ENCODE measurements around the gene ATP6V0B.

The ATP6V0B gene

DNA sequence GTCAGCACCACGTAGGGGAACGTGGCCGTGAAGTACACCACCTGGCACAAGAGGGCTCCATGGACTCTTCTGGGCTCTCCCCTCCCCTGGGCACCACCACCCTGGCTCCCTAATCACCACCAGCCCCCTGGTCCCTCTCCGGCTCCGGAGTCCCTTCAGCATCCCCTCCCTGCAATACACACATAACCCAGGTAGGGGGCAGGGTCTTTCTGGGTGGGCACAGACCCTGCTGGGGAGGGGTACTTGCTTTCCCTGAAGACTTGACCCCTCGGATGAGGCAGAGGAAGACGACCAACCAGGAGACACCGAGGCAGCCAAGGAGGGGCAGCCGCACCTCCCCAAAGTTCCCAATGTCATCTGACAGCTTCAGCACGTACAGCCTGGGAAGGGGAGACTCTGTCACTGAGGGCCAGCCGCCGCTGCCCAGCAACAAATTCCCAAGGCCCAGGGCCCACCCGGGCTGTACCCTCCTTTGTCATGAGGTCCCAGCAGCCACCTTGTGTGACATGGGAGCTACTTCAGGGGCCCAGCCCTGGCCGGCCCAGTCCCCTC is 27.9 kb downstream of the ATP6V0B start:
- DNase-seq (ENCODE audit: low spot score) = no peak

DNA sequence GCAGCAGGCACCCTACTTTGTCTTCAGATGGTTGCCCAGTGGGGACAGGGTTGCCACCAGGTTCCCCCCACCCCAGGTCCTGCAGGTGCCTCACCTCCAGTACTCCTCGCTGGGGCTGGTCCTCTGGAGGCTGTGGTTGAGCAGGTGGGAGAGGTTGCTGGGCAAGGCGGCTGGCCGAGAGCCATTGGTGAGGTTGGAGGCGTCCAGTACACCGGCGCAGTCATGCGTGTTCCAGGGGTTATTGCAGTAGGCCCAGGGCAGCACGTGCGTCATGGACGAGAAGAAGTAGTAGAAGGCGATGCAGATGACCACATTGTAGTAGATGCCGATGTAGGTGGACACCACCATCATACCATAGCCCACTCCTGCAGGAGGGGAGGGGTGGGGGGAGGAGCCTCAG is 33.5 kb downstream of the ATP6V0B start:
- no peak for DNase-seq (ENCODE audit: low spot score)

DNA sequence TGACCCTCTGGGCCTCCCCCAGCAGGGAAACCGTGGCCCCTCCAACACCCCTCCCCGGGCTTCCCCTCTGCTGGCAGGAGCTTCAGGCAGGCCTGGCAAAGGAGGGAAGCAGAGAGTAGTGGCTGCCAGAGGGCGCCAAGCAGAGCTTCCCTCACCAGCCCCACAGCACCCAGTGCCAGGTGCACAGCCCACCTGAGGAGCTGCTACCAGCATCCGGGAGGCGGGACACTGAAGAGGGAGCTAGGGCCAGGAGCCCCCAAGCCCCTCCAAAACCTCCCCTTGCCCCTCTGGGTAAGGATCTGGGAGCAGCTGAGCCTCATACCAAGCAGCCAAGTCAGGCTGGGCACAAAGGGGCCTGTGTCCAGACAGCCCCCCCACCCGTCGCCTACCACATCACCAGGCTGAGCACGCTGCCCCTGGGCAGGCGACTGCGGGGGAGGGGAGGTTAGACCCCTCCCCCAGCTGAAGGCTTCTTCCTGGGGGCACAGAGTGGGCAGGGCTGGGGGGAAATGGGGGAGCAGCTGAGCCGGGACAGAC is 36.2 kb downstream of the ATP6V0B start:
- no peak for DNase-seq (ENCODE audit: low spot score)

DNA sequence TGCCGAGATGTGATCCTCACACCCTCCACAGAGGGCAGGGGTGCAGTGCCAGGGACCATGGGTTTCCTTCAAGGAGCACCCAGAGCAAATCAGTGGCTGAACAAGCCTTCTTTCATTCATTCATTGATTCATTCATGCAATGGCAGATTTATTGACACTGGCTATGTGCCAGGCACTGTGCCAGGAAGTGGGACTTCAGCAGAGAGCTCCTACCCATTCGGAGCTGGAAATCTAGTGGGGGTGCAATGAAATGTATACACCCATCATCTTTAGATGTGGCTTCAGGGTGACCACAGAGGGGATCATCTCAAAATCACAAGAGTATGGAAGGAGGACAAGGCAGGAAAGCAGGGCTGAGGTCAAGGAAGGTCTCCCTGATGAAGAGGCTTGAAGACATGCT is 37.6 kb downstream of the ATP6V0B start:
- no peak for DNase-seq (ENCODE audit: low spot score)

DNA sequence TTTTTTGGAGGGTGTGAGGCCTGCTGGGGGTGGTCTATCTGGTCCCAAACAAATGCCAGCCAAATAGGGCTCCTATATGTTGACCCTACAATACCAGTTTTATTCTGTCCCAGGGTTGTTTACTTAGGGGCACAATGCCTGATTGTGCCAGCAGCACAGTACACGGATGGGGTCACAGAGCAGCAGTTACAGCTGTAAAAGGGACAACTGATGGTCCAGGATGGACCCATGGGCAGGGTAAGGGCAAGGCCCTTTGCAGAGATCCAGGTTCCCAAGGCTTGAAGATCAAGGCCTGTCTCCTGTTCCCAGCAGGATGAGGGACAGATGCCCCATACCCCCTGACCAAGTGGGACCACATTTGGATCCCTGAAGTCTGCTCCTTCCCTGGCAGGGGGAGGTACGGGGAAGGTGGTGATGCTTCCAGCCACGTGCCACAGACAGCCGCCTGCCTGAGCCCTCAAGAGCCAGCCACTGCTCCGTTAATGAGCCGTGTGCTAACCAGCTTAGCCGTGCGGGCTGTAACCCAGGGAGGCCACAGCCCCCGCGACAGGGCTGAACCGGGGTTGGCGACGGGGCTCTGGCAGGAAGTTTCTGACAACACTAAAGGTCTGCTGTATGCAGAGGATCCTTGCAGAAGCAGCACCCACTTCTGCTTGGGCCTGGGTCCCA is 38.3 kb downstream of the ATP6V0B start:
- no peak for DNase-seq (ENCODE audit: low spot score)

DNA sequence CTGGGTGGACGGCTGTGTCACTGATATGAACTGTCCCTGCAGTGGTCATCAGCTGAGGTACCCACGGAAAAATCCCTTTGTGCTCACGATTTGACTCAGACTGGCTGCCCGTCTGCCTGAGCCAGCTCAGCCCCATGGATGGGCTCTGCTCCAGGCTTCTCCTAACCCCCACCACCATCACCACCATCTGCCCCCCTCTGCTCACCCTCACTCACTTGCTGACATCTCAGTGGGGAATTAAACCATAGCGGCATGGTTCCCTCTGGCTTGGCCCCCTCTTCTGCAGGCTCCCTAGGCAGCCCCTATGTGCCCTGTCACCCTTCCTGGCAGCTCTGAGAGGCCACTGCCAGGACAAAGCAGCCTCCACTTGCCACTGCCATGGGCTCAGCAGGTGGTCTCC is 39.2 kb downstream of the ATP6V0B start:
- DNase-seq (ENCODE audit: low spot score) = no peak

DNA sequence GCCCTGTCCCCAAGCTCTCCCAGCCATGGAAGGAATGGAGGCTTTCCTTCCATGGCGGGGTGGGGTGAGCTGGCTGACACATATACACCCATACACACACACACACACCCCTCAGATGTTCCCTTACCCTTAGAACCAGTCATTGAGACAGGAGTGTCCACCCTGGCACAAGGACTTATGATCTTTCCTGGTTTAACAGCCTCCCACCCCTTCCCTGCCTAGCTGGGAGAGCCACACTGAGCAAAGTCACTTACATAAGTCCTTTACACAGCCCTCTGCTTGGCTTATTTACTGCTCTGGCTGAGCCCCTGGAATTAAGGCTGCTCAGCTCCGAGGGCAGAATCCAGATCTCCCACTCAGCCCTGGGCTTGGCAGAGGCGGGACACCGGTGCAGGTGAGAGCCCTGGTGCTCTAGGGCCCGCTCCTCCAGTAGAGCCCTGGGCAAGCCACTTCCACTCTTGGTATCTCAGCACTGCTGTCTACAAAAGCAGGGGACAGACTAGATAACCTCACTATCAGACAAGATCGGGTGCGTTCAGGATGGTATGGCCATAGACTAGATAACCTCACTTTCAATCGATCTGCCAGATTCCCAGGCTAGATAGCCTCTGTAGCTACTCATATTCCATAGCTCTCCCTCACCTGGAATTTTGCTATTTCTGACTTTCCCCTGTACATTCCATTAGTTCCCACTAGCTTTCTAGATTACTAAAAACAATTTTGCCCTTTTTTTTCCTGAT is 39.8 kb downstream of the ATP6V0B start:
- no peak for DNase-seq (ENCODE audit: low spot score)

DNA sequence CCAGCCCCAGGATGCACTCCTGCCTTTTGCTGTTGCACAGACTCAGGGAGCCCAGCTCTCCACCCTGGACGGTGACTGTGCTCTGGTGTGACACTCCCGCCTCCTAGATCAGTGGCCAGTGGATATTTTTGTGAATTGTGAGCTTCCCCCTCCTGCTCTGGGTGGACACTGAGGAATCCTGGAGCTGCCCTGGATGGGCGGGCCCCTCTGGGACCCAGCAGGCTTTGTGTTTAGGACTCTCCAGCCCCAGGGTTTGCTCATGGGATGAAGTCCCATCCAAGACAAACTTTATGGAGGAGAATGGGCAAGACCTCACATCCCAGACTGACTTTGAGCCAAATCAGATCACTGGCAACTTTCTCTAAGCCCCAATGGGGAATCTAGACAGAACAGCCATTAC is 40.4 kb downstream of the ATP6V0B start:
- DNase-seq (ENCODE audit: low spot score) = no peak

DNA sequence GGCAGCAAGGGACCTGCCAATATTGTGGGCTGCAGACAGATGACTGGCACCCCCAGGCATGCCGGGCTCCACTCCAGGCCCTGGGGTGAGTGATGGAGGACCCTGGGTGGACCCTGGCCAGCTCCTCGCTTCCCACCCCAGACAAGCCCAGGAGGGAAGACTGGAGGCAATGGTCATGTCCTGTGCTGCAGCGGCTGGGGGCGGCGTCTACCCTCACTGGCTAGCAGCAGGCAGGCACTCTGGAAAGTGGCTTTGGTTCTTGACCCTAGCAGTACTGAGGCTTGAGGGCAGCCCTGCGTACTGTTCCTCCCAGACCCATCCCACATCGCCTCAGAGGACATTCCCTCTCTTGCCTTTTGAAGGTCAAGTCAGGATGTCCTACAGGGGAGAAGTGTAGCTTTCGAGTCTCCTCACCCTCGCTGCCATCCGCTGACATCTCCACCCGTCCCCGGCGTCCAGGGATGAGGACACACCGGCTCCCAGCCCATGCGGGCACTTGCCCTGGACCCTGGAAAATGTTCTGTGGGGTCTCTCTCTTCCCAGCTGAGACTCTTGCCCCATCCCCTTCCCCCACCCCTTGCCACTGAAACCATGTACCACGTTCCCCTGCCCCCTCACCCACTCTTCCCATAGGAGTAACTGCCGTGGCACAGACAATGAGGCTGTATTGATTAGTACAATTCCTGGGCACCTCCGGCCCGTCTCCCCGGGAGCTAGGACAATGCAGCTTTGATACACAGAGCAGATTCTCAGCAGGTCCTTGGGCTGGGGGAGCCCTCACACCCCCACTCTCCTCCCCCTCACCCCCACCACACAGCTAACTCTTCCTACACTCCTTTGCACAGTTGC is 41.5 kb downstream of the ATP6V0B start:
- no peak for DNase-seq (ENCODE audit: low spot score)

DNA sequence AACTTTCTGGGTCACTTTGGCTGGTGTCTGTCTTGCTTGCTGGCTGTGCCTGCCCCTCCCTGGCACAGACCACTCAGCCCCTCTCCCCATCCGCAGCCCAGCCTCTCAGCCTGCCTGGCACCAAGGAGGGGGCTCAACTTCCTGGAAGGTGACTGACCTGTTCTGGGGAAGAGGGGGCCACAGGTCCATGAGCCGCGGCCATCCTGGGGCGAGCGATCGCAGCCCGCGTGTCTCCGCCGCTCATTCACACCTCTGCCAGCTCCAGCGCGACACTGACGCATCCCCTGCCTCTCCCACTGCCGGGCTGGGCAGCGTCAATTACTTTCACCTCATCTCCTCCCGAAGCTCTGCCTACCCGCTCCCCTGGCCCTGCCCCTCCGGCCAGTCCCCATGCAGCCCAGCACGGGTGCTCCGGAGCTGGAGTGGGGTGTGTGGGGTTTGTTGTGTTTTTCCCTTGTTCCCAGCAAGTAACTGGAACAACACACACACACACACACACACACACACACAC is 42.2 kb downstream of the ATP6V0B start:
- DNase-seq (ENCODE audit: low spot score) = no peak

DNA sequence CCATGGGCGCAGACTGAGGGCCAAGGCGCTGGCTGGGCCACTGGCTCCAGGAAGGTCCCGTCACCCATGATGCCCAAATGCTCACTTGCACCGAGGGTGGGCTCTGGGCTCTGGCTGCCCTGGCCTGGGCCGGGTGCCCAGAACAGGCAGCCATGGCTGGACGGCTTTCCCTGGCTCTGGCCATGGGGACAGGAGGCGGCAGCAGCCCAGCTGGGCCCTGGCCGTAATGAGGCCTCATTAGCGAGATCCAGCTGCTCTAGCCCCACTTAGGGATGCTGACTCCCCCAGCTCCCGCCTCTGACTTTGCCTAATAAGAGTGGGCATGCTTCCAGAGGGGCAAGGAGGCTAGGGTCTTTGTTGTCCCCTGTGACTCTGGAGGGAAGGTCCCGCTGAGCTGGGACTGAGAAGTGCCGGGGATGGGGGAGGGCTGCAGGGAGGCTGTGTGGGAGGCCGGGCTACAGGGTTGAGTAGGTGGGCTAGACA is 44.7 kb downstream of the ATP6V0B start:
- DNase-seq (ENCODE audit: low spot score) = no peak

DNA sequence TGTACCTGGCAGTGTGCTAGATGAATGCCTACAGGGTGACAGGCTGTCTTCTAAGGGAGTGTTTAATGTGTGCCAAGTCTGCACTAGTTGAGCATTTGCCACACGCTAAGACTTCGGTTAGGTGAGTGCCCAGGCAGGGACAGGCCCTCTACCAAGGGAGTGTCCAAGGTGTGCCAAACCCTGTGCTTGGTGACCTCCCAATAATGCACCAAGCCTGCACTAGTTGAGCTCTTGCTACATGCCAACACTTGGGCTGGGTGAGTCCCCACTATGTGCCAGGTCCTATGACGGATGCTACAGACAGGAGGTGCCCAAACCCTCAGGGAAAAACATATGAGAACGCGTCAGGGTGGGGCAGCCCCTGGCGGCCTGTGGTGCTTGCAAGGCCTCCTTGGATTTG is 45.7 kb downstream of the ATP6V0B start:
- no peak for DNase-seq (ENCODE audit: low spot score)

DNA sequence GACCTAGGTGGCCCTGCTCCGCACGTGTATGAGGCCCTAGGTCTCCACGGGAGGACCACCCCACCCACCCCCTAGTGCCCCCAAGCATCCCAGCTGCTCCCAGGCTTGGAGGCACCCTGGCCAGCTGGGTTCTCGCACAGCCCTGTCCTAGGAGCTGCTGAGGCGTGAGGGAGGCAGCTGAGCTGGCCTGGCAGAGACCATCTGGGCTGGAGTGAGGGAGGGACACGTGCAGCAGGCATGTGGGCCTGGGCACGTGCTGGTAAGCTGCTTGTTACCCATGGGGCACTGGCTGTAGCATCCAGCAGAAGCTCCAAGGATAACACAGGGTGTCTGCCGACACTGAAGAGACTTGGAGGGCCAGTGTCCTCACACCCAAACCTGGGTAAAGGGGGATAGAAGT is 46.4 kb downstream of the ATP6V0B start:
- DNase-seq (ENCODE audit: low spot score) = no peak

DNA sequence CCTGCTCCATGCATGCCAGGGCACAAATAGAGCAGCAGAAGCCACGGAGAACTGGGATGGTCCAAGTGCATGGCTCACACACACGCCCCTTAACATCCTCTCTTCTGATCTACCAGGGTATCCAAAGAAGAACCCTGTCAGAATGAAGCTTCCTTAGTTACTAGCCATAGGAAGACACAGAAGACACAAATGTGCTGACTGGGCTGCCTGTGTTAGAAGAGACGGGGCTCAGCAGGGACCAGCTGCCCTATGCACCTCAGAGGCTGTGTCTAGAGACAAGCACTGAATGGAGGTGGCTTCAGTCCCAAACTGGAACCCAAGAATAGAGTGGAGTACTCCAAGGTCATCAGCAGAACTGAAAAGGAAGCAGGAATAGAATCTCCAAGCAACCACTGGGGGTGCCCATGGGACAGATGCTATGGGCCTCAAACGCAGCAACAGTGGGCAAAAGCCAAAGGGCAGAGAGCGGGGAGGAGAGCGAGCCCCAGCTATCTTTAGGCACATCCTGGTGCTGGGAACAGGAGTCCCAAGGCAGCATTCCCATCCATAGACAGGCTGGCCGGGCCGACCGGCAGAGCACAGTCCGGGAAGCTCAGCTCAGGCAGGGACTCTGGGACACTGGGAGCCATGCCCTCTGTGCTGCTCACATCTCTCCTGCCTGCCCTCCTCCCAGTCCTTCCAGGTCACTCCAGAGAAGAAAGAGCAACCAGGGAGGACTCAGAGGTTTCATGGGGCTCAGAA is 47.0 kb downstream of the ATP6V0B start:
- no peak for DNase-seq (ENCODE audit: low spot score)

DNA sequence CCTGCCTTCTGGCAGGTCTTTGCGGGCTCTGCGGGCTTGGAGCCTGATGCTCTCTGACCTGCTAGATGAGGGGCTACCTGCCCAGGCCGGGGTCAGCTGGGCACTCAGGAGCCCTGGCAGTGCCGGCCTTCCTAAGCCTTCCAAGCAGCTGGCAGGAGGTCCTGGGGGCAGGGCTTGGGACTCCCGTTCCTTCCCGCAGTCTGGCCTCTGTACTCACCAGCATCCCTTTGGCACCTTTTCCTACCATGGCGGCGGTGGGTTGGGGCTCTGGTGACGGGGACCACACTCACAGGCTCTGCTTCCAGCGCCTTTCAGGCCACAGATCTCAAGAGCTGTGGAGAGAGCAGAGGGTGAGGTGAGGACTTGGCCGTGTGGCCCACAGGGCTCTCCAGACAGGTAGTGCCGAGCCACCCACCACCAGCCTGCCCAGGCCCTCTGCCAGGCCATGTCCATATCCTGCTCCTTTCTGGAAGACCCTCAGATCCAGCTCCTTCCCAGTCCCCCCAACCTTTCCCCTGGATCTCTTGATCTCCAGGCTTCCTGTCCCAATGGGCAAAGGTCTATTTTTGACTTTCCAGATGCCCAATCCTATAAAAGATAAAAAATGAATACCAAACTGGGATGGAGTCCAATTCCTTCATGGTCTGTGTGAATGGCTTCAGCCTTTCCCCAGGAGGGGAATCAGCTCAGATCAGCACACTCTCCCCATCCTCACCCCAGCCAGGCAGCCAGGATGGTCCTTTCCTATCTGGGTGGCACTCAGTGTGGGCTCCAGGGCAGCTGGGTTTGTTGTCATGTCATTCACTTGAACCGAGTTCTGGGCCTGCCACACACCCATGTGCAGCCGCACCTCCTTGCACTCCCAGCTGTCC is 49.5 kb downstream of the ATP6V0B start:
- DNase-seq (ENCODE audit: low spot score) = no peak

DNA sequence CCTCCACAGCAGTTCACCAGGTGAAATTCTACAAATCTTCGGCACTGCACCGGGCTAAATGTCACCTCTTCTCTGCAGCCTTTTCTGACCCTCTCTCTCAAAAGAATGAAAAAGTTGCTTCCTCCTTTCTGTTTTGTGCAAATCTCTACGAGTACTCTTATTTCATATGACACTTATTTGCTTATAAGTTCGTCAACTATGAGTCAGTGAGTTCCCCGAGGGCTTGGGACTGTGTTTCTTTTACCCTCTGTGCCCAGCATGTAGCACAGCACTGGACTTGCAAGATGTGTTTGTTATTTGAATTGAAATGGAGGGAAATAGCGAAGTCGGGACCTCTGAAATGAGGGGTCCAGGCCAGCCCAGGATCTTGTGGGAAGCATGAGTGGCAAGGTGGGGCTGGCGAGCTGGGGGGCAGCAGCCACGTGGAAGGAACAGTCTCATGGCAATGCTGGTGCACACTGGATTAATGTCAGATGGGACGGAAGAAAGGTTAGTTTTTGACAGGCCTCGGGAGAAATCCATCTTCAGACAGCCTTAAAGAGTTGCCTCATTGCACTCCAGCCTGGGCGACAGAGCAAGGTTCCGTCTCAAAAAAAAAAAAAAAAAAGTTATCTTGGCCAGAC is 50.3 kb downstream of the ATP6V0B start:
- DNase-seq (ENCODE audit: low spot score) = no peak

DNA sequence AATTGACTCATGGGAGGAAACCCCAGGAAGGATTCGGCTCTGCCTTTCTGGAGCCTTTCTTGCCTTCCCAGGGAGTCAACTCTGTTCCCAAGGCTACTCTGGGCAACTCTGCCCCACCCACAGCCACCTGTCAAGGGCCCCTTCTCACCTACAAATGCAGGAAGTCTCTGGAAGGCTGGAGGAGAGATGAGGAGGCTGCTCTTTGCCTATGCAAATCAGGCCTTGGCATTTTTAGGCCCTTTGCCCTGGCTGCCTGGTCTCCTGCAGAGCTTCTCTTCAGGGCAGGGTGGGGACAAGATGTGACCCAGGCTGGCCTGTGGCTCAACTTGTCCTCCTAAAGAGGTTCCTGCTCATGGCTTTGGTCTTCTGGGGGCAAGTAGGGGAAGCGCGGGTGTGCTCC is 51.1 kb downstream of the ATP6V0B start:
- no peak for DNase-seq (ENCODE audit: low spot score)

DNA sequence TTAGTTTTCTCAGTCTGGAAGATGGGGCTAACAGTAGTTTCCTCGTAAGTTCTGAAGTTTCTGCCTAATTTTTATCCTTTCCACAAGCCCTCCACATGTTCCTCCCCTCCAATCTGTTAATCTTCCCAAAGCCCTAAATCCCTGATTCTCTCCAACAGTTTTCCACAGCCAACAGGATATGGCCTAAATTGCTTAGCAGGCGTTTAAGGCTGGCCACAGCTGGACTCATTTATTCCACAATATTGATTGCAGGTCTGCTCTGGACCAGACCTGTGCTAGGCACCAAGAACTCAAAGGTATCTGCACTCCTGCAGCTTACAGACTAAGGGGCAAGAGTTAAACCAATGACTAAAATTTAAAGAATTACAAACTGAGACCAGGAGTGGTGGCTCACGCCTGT is 52.6 kb downstream of the ATP6V0B start:
- DNase-seq (ENCODE audit: low spot score) = no peak
